Measurements from ENCODE around the gene TEF.

GRCh38 chr22:41429232-41429950, 47.6 kb downstream of the TEF start:
- no peak for TF ChIP-seq CTCF (IDR thresholded peaks at IDR 0.05)
- no peak for TF ChIP-seq POLR2A (IDR thresholded peaks at IDR 0.05)
- TF ChIP-seq POLR2AphosphoS5 (IDR thresholded peaks at IDR 0.05) = peak in 2 of 4 donors; percentile 11 to 33

All from sigmoid colon (tissue), 4 donors.